ENCODE measurements around the gene FKBP7. TPM values are rescaled to one million over a fixed set of nuclear protein-coding genes. Genes with fewer than 3 reads are reported as not detected.

Gene FKBP7
- total RNA-seq, 1 donor from 2014 or later, result 34.1 TPM

DNA sequence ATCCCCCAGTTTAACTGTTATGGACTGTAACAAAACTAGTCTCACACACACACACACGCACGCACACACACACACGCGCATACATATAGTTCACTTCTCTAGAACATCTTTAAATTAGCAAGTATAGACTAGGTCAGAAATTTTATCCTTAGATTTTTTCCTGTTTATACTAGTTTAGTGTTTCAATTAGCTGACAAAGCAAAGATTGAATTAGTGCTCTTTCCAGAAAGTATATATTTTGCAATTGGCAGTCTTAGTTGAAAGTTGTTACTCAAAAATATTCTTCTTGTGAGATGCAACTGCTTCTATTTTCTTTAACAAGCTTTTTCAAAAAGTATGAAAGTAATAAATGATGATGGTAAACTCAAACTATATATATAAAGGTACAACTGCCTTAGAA, 24.4 kb upstream of the FKBP7 start:
- H3K9me3 Mint-ChIP-seq, result no peaks in the 10 kb centered on the region
- H3K36me3 Mint-ChIP-seq, result peaks cover 26% of the 10 kb centered on the region
- H3K27ac Mint-ChIP-seq, result no peak overlapping the region
- no peak overlapping the region for H3K4me3 Mint-ChIP-seq
- TF ChIP-seq CTCF (conservative IDR thresholded peaks at IDR 0.05), result no peak
- no peak for DNase-seq (ENCODE audit: extremely low spot score, unreplicated experiment)
- no peaks in the 10 kb centered on the region for H3K27me3 Mint-ChIP-seq
- H3K4me1 Mint-ChIP-seq (ENCODE audit: unreplicated experiment), result no peaks in the 10 kb centered on the region

GRCh38 chr2:178499640-178500039, 21.2 kb upstream of the FKBP7 start:
- no peaks in the 10 kb centered on the region for H3K9me3 Mint-ChIP-seq
- no peaks in the 10 kb centered on the region for H3K27me3 Mint-ChIP-seq
- no peak for DNase-seq (ENCODE audit: extremely low spot score, unreplicated experiment)
- peaks cover 38% of the 10 kb centered on the region for H3K36me3 Mint-ChIP-seq
- TF ChIP-seq CTCF (conservative IDR thresholded peaks at IDR 0.05), result no peak
- H3K27ac Mint-ChIP-seq, result no peak overlapping the region
- H3K4me1 Mint-ChIP-seq (ENCODE audit: unreplicated experiment), result no peaks in the 10 kb centered on the region
- H3K4me3 Mint-ChIP-seq, result no peak overlapping the region

DNA sequence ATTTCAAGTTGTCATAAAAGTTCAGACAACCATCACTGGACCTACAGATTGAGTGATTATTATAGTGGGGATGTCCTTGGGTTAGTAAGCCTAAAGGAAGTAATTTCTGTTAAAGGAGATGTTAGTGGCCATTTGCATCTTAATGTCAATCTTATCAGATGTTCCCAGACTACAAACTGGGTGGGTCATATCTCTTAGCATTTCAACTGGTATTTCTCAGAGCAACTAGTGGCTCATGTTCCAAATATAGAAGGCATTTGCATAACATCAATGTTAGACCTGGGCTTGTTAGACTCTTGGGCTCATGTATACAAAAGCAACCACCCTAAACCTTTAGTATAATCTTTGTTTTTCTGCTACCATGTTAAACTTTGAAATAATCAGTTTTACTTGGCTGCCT, 19.7 kb upstream of the FKBP7 start:
- Mint-ChIP-seq H3K4me1 (ENCODE audit: unreplicated experiment) (no peaks in the 10 kb centered on the region), H3K4me3 (no peak overlapping the region), H3K27me3 (no peaks in the 10 kb centered on the region), H3K27ac (no peak overlapping the region), H3K36me3 (peaks cover 36% of the 10 kb centered on the region), H3K9me3 (no peaks in the 10 kb centered on the region)
- no peak for DNase-seq (ENCODE audit: extremely low spot score, unreplicated experiment)
- TF ChIP-seq CTCF (conservative IDR thresholded peaks at IDR 0.05), result no peak

DNA sequence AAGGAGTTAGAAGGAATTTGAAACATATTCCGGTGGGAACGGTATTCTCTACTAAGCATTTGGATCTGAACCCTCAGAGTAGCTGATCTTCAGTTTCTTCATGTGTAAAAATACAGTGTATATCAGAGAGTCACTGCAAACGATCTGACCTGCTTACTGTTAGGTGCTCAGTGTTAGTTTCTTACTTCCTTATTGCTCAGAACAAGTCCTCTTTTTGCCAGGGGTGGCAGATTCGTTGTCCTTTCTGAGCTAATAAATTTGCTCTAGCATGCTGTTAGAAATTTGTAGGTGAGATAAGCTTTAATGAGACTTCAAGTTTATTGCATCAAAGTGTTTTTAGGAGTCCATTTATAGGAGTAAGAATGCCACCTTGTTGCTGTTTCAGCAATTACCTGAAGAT, 17.6 kb upstream of the FKBP7 start:
- Mint-ChIP-seq H3K27ac (no peak overlapping the region), H3K9me3 (no peaks in the 10 kb centered on the region), H3K36me3 (peaks cover 36% of the 10 kb centered on the region), H3K27me3 (no peaks in the 10 kb centered on the region), H3K4me1 (ENCODE audit: unreplicated experiment) (no peaks in the 10 kb centered on the region), H3K4me3 (no peak overlapping the region)
- no peak for DNase-seq (ENCODE audit: extremely low spot score, unreplicated experiment)
- TF ChIP-seq CTCF (conservative IDR thresholded peaks at IDR 0.05), result no peak

- no peak for TF ChIP-seq CTCF (conservative IDR thresholded peaks at IDR 0.05)
- H3K4me3 Mint-ChIP-seq, result no peak overlapping the region
- no peaks in the 10 kb centered on the region for H3K27me3 Mint-ChIP-seq
- H3K36me3 Mint-ChIP-seq, result peaks cover 48% of the 10 kb centered on the region
- no peaks in the 10 kb centered on the region for H3K4me1 Mint-ChIP-seq (ENCODE audit: unreplicated experiment)
- no peak overlapping the region for H3K27ac Mint-ChIP-seq
- no peak for DNase-seq (ENCODE audit: extremely low spot score, unreplicated experiment)
- H3K9me3 Mint-ChIP-seq, result no peaks in the 10 kb centered on the region
Observed at GRCh38 chr2:178491612-178492011, 13.2 kb upstream of the FKBP7 start.

- no peak overlapping the region for H3K4me3 Mint-ChIP-seq
- DNase-seq (ENCODE audit: extremely low spot score, unreplicated experiment), result no peak
- H3K4me1 Mint-ChIP-seq (ENCODE audit: unreplicated experiment), result peaks cover 35% of the 10 kb centered on the region
- TF ChIP-seq CTCF (conservative IDR thresholded peaks at IDR 0.05), result no peak
- H3K27ac Mint-ChIP-seq, result no peak overlapping the region
- no peaks in the 10 kb centered on the region for H3K9me3 Mint-ChIP-seq
- peaks cover 32% of the 10 kb centered on the region for H3K36me3 Mint-ChIP-seq
- no peaks in the 10 kb centered on the region for H3K27me3 Mint-ChIP-seq
Observed at GRCh38 chr2:178485356-178485755, 7.0 kb upstream of the FKBP7 start.
